CD4-positive, alpha-beta T cell treated with Interleukin-4 for 4 hours (primary cell): ENCODE data around the gene USP47.

Source experiments
- DNase-seq: peaks from one replicate; pipeline ENCODE4 v3.0.0-alpha.2; 2020

The USP47 gene

DNA sequence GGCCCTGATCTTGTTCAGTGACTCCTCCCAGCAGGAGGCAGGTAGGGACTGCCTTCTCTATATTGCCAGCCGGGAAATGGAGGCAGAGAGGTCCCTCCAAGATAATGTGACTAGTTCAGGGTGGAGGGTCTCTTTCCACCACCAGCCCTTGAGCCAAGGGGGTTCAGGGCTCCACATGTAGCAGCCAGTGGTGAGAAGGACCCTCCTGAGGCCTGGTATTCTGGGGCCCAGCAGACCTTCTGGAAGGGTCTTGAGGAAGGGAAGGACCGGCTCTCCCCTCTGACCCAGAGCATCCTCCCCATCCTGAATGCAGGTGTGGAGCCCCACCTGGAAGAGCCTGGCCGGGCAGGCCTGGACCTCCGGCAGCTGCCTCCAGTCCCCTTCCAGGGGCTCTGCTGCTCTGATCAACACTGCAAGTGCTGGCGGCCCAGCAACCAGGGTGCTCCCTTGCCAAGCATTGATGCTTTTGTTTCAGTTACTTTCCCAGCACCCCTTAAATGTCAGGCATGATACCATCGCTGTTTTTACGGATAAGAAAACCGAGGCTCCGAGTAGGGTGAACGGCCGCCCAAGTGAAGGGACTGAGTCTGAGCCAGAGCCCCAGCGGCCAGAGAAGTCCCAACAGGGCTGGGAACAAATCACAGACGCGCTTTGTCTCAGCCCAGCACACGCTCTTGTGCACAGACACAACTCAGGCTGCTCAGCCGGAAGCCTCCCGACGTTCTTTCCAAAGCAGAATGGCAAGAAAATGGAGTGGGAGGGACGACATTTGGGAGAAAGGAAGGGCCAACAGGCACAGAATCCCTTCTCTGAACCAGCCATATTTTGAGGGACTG, 127.8 kb downstream of the USP47 start:
- DNase-seq, result no peak

GRCh38 chr11:11970556-11970955, 128.8 kb downstream of the USP47 start:
- no peak for DNase-seq

- no peak for DNase-seq
Measured at GRCh38 chr11:11971906-11972547, 130.3 kb downstream of the USP47 start.

DNA sequence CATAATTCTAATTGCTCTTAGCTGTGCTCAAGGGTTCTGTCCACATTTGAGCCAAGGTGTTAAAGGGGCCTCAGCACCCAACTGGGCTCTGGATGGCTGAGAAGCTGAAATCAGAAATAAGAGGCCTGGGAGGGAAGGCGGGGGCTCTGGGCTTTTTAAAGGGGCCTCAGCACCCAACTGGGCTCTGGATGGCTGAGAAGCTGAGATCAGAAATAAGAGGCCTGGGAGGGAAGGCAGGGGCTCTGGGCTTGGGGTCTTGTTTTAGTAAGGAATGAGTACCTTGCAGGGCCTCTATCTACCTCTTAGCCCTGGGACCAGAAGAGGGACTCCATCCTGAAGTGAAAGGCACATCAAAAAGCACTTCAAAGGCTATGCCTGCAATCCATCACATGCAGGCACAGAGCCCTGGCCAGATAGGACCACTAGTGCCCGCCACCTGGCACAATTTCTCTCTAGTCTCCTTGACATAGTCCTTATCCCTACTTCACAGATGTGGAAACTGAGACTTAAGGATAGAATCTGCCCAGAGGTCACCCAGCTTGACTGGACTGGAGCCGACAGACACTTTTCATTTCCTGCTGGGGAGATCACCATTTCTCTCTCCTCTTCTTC, 131.1 kb downstream of the USP47 start:
- DNase-seq, result no peak

DNA sequence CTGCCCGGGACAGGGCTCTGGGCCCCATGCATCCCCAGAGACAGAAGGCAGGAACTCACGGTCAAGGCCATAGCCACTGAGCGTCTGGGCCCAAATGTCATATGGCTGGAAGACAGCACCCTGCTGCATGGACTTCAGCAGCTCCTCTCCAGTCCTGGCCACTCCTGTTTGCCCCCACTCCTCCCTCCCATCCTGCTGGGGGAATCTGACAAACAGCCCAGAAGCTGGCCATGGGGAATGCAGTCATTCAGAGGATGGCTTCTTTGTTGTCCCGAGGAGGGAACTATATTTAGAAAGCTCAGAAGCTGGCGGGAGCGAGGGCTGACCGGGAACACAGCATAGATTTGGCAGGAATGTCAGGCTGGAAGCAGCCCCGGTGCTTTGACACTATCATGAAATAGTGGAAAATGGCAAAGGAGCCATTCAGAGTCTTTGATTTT, 131.6 kb downstream of the USP47 start:
- no peak for DNase-seq

GRCh38 chr11:11973866-11974265, 132.1 kb downstream of the USP47 start:
- no peak for DNase-seq

DNA sequence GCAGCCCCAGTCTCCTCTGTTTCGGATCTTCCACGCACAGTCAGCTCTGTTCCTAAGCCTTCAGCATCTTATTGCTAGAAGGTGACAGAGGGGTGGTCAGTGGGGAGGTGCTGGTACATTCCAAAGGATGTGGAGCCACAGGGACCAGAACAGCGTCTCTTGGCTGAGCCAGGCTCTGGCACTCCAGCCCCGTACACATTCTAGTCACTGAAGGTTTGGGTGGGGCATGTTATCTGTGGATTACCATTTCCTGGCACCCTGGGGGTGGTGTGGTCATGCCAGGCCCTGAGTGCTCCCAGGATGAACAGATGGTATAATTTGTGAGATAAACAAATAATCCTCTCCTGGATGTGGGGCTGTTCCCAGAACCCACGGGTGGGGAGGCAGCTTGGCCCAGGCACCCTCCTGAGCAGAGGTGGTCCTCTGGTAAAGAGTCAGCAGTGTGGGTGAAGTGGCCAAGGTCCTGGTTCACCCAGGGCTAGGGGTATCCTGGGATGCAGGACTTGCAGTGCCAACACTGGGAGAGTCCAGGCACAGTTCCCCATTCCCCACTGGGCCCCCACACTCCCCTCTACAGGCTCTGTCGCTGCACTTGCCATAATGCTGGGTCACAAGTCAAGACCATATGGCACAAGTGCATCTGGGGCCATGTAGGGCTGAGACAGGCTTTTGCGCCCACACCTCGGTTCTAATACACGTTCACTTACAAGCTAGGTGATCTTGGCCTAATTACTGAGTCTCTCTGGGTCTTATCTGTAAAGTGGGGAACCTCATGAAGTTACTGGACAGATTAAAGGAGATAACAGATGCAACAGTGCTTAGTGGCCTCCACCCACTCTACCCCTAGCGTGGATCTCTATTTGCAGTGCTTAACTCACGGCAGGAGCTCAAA, 133.7 kb downstream of the USP47 start:
- DNase-seq, result no peak

DNA sequence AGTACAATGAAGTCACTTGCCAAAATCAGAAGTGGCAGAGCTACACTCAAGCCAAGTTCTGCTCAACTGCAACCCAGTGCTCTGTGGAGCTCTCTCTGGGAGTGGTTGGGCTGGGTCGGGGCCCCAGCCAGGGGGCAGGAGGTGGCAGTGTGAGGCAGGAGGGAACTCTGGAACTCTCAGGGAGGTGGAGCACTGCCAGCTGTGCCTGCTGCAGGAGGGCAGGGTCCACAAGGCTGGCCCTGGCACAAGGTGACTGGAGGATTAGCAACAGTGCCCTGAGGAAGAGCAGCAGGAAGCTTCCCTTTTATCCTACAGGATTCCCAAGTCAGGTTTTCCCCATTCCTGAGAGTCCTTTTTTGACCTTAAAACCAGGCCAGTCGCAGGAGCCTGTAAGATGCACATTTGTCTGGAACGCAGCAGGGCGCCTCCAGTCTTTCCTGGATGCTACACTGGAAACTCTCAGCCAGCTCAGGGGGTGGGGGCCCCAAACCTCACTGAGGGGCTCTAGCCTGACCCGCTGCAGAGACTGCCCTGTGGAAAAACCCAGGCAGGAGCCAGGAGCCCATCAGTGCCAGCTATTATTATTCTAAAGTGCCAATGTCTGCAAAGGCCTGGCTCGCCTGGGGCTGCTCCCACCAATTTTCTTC, 134.8 kb downstream of the USP47 start:
- DNase-seq, result no peak

DNA sequence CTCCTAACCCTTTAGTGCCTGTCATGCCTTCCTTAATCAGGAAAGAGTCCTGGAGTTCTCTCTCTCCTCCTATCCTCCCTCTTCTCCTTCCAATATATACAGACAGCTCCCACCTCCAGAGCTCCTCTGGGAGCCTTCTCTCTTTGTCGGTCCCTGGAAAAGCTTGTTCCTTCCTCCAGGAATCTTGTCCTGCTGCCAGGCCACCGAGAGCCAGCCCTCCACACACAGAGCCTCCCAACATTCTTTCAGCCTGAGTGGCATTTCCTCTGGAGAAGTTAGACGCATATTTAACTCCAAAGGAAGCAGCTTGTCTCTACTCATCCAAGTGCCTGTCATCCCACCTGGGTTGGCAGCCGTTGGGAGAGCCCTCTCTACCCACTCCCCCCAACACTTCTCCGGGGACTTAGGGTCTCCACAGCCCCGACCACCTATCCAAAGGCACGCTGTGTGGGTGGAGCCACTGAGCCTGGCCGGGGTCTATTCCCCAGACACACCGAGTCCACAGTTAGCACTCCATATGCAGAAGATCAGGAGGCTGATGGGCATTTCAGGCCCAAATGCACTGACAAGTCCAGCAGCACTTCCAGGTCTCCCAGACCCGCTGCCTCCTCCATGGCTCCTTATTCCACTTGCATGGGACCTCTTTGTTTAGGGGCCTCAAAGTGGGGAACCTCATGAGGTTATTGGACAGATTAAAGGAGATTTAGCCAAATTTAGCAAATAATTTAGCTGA, 135.6 kb downstream of the USP47 start:
- no peak for DNase-seq

GRCh38 chr11:11978098-11978637, 136.4 kb downstream of the USP47 start:
- DNase-seq, result no peak

DNA sequence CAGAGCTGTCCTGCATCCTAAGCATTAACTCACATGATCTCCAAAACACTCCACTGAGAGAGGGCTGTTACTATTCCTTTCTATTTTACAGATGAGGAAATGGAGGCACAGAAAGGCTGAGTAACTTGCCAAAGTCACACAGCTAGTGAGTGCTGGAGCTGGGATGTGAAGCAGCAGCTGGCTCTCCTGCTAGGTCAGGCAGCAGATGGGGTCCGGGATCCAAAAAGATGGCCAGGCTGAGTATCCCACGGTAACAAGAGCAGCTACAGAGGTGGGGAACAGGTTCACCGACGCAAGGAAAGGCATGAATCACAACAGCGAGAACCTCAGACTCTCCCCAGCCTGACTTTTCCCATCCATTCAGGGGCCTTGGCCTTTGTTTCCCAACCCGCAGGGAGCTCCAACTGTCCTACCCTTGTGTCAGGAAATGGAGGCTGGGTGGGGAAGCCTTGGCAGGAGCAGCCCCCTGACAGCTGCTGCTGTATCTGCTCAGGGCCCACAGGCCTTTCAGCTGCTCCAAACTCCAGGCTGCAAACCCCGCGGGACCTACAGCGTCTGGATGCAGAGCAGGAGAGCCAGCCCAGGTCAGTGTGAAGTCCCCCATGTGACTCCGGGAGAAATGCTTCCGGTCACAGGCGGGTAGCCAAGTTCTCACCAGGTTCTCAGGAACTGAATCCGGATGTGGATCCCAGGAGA, 137.2 kb downstream of the USP47 start:
- DNase-seq, result no peak

DNA sequence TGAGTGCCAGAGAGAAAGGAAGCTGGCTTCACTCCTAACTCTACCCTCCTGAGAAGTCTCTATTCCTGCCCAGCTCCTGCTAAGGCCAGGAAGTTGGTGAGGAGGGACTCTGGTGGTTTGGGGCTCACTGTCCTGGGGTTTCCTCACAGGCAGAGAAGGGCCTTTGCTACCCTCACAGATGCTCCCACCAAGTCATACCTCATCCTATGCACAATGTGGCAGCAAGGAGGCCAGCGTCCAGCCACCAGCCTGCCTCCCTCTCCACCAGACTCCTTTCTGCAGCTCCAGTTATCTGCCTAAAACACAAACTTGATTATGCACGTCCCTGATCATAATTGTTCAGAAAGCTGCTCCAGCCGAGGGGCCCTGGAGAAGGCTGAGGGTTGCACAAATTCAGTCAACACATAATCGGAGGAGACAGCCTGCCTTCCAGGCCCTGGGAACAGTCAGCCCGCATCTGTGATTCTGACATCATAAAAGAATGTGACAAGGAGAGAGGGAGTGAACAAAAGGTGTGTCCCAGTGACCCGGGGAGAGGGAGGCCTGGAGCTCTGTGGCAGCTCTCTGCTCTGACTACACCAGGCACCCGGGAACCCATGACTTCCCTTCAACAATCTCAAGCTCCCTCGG, 137.8 kb downstream of the USP47 start:
- DNase-seq, result no peak

DNA sequence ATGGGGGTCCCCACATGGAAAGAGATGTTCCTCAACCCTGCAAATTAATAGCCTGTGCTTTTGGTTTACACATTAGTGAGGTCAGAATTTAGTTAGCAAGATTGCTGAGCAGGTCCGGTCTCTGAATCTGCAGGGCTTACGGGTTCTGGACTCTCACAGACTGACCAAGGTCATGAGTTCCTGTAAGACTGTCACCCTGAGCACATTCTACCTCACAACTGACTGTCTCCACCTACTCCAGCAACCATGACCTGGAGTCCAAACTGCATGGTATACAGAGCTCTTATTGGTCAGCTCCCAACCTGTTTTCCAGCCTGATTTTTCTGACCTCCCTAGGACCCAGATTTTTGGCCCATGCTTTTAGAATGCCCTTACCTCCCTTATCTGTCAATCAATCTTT, 138.4 kb downstream of the USP47 start:
- DNase-seq, result no peak

DNA sequence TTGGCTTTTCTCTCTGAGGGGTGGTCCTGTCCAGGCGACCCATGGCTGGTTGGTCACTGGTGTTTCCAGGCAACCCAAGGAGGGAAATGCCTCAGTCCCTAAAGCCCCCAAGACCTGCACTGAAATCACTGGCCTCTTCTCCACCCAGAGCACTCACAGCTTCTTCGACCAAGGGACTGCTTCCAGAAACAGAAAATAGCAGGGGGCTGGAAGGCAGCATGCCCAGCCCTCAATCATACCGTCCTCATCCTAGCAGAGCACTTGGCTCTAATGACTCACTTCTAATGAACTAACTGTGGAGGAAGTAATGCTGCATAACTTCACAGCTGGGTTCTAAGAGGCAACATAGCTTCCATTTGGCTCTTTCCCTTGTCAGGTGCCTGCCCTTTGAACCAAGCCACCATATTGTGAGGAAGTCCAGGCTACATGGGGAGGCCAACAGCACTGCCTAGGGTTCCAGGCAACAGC, 139.1 kb downstream of the USP47 start:
- DNase-seq, result no peak

DNA sequence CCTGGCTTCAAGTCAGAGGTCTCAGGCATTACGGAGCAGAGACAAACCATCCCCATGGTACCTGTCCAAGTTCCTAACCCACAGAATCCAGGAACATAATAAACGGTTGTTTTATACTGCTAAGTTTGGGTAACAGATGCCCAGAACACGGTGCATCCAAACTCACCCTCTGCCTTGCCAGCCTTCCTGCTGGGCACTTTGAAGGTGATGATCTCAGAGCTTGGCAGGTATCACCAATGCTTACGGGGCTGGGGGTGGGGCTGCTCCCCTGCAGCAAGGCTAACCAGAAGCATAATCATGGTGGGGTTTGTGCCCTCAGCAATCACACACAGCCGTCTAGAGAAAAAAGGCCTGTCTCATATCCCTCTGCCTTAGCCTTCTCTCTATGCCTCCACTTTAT, 139.6 kb downstream of the USP47 start:
- DNase-seq, result no peak

- DNase-seq, result no peak
Measured at GRCh38 chr11:11981840-11982239, 140.1 kb downstream of the USP47 start.

GRCh38 chr11:11982461-11982860, 140.7 kb downstream of the USP47 start:
- DNase-seq, result no peak

DNA sequence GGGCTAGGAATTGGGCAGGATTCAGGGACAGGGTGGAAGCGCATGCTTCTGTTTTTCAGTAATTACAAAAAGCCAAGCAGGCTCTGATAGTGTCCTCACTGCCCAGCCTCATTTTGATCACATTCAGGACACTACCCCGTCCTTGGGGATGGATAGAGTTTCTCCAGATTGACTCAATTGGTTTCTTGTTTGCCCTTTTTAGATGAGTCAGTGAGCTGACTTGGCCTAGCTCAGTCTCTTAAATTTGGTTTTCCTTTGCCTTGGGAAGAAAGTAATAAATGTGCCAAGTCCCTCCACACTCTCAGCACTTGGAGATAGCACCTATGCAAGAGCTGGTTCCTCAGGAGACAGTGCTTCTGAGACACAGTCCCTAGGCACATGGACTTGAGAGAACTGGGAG, 141.2 kb downstream of the USP47 start:
- no peak for DNase-seq

GRCh38 chr11:11983427-11983826, 141.7 kb downstream of the USP47 start:
- DNase-seq, result no peak

DNA sequence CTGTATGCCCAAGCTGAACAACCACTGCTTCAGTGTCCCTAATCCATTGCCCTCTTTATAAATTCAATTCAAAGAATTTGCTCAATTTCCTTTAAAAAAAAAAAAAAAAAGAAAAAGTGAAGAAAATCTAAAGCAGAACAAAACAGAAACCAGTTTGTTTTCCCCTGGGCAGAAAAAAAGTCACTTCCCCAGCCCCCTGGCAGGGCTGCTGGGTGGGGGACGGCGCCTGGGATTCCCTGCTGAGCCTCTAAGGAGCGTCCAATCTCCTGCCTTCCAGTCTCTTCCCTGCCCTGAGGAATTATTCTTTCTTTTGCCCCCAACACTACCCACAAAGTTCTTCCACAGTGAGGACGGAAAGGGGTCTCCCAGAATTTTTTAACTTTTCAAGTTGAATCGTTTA, 142.8 kb downstream of the USP47 start:
- DNase-seq, result no peak
